ENCODE data around the gene PKN1.

Gene PKN1

DNA sequence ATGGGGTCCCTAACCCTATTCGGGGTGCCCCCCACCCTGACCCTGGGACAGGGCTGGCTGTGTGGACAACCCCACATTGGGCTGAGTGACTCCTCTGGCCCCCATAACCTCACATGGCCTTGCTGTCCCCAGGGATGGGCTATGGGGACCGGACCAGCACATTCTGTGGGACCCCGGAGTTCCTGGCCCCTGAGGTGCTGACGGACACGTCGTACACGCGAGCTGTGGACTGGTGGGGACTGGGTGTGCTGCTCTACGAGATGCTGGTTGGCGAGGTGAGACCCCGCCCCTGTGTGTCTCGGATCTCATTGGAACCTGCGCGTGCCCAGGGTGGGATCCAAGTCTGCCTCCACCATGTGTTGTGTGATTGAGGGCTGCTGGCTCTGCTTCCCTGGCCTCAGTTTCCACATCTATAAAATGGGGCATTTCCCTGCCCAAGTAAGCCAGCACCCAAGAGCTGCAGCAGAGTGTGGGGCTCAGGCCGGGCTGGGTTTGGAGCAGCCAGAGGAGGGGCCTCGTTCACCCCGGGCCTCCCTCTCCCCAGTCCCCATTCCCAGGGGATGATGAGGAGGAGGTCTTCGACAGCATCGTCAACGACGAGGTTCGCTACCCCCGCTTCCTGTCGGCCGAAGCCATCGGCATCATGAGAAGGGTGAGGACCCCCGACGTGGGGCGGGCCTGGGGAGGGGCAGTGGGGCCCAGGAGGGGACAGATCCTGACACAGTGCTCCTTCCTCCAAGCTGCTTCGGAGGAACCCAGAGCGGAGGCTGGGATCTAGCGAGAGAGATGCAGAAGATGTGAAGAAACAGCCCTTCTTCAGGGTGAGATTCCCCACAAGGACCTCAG is 37.1 kb downstream of the PKN1 start:
- no peak for DNase-seq

- DNase-seq: no peak
These were observed 38.5 kb downstream of the PKN1 start for GRCh38 chr19:14471436-14472187.

- DNase-seq: peak; percentile 87
These were observed 39.3 kb downstream of the PKN1 start for GRCh38 chr19:14472202-14472938.

- DNase-seq: no peak
These were observed 40.2 kb downstream of the PKN1 start for GRCh38 chr19:14473073-14473977.

DNA sequence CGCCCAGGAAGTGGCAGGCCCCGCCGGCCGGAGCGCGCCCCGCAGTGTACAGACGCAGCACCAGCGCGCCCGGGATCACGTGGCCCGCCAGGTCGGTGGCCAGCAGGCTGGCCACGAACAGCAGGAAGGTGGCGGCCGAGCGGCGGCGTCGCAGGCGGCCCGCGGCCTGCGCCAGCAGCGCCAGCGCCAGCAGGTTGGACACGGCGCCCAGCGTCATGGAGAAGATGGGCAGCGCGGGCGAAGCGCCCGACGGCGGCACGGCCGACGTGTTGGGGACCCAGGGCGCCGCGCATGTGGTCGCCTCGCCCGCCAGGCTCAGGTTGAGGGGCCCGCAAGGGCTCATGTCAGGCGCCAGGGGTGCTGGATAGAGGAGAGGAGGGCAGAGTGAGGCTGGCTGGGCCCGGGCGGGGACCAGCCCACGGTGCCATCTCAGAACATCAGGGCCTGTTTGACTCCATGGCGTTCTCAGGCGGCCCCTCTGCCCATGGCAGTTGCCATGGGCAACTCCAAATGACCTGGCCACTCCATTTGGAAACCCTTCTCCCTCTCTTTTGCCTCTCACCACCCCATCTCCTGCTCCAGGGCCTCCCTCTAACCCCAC is 41.0 kb downstream of the PKN1 start:
- DNase-seq: no peak

GRCh38 chr19:14474827-14475226 is 41.7 kb downstream of the PKN1 start:
- DNase-seq: no peak

GRCh38 chr19:14475251-14476073 is 42.4 kb downstream of the PKN1 start, which contains the start of gene PTGER1:
Gene PTGER1 (minus strand): TSS chr19:14475354. CDS start chr19:14474320, 1,034 bp downstream.
- no peak for DNase-seq

GRCh38 chr19:14476327-14476672 is 43.2 kb downstream of the PKN1 start:
- no peak for DNase-seq

DNA sequence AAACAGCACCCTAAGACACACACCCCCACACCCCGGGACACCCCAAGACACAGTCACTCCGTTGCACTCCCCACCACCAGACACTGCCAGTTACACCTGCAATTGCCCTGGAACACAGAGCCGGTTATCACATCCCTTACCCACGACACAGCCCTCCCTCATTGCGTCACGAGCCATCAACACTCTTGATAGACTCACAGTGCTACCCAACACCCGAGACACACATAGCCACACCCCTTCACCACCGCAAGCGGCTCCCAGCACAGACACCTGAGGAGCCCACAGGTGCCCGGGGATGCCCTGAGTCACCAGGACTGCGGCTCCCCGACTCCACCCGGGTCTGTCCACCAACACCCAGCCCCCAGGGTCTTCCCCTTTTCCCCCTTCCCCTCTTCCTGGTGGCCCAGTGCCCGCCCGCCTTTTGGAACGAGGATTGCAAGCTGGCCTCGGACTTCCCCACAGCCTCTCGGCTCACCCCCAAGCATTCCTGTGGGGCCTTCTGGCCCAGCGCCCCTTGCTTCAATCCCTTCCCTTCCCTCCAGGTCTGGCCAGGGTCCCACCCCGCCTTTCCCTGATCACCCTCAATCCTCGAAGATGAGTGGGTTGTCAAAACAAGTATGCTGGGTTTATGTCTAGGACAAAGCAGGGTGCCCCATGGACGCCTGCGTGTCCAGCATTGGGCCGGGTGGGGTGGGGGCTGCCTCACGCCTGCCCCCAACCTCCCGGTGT is 43.7 kb downstream of the PKN1 start:
- peak; percentile 40 for DNase-seq

DNA sequence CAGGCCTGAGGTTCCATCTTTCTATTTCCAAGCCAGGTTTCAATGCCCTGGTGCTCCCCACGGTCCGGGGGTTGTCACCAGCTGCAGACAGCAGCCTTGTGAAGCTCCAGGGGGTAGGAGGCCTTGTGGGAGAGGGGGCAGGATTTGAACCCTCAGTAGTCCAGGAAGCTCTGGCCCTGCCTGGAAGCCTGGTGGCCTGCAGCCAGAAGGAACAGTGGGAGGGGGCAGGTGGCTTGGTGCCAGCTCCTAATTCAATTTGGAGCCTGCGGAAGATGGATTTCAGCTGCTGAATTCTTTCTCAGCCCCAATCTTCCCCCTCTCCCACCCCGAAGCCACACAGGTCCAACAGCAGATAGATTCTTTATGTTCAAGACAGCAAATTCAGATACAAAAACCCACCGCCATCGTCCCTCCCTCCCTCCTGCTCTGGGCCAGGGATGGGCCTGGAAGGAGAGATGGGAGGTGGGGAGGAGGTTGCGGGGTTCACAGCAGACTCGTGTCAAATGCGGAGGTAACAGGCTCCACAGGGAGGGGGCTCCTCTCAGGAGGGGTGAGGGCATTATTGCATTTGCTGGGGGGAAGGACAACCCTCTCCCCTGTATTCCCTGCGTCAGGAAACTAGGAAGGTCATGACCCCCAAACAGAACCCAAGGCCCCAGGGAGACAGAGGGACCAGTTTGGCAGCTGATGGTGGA is 44.5 kb downstream of the PKN1 start:
- DNase-seq: no peak

GRCh38 chr19:14478113-14478545 is 45.0 kb downstream of the PKN1 start:
- DNase-seq: no peak

- DNase-seq: no peak
These were observed 46.3 kb downstream of the PKN1 start for GRCh38 chr19:14479309-14479974.

DNA sequence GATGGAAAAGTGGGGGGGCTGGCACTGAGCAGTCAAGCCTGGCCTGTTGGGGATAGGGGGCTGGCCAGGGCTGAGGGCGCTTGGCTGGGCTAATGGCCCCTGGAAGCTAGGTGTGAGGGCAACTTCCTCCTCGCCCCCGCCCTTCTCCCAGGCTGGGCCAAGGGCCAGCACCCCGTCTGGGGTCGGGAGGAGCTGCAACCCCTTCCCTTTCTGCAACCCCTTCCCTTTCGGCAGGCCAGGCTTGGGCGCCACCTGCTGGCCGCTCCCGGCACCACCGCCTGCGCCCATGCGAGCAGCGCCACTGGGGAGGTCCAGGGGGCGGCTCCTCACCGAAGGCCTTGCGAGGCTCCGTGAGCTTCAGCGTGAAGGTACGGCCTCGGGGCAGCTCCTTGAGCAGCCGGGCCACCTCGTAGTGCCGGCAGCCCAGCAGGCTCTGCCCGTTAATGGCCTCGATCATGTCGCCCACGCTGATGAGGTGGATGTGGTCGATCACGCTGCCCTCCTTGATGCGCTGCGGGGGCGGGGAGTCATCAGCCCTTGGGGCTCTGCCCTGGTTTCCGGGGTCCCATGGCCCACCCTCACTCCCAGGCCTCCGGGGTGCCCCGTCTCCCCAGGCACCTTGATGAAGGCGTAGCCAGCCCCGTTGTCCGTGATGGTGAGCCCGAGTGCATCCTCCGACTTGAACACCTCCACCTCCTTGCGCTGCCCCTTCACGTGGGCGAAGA is 47.0 kb downstream of the PKN1 start:
- DNase-seq: peak; percentile 65

- no peak for DNase-seq
These were observed 47.6 kb downstream of the PKN1 start for GRCh38 chr19:14480700-14481079.

GRCh38 chr19:14482172-14482941 is 49.3 kb downstream of the PKN1 start:
- no peak for DNase-seq

DNA sequence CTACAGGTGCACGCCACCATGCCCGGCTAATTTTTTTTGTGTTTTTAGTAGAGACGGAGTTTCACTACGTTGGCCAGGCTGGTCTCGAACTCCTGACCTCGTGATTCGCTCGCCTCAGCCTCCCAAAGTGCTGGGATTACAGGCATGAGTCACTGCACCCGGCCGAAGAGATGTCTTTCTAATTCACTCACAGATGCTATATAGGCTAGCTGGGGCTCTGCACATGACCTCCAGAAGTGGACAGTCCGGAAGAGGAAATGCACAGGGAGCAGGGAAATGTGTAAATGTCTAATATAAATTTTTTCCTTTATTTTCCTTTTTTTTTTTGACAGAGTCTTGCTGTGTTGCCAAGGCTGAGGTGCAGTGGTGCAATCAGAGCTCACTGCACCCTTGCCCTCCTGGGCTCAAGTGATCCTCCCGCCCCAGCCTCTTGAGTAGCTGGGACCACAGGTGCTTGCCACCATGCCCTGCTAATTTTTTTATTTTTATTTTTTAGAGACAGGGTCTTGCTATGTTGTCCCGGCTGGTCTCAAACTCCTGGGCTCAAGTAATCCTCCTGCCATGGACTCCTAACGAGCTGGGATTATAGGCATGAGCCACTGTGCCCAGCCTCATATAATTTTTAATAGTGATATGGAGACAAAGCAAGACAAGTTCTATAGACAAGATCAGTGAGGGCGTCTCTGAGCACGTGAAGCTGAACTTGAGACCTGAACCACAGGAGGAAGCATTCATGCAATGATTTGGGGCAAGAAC is 54.4 kb downstream of the PKN1 start:
- DNase-seq: no peak
